Nephron progenitor cell (in vitro differentiated cells): ENCODE measurements around the gene IKZF3.

Experiments
- DNase-seq: peaks from one replicate; pipeline ENCODE4 v3.0.0; 2021
- H3K27ac Mint-ChIP-seq: 2 replicates; pipeline ENCODE4 v1.8.0; 2021; ENCODE audit warnings: mild to moderate bottlenecking, moderate library complexity, mixed read lengths
- H3K27me3 Mint-ChIP-seq: 2 replicates; pipeline ENCODE4 v1.8.0; 2021; ENCODE audit warnings: mild to moderate bottlenecking, low read depth, mixed read lengths; ENCODE audit not compliant: poor library complexity
- H3K36me3 Mint-ChIP-seq: 2 replicates; pipeline ENCODE4 v1.8.0; 2021; ENCODE audit warnings: low read depth, mixed read lengths
- H3K4me1 Mint-ChIP-seq: 2 replicates; pipeline ENCODE4 v1.8.0; 2021; ENCODE audit warnings: mixed read lengths
- H3K4me3 Mint-ChIP-seq: 2 replicates; pipeline ENCODE4 v1.8.0; 2021; ENCODE audit warnings: mild to moderate bottlenecking, moderate library complexity, mixed read lengths
- H3K9me3 Mint-ChIP-seq: 2 replicates; pipeline ENCODE4 v1.8.0; 2021; ENCODE audit warnings: mild to moderate bottlenecking, moderate library complexity, mixed read lengths
- TF ChIP-seq, protein P1 (sequence below): fragments of 200-600 bp; sonication (generic); IDR thresholded peaks from 2 replicates; pipeline ENCODE4 v1.5.0; 2021; ENCODE audit warnings: antibody characterized with exemption

IKZF3 gene

GRCh38 chr17:39782980-39783379 lies 81.1 kb downstream of the IKZF3 start:
- Mint-ChIP-seq H3K36me3 (no peaks in the 10 kb centered on the region), H3K4me1 (peaks cover 29% of the 10 kb centered on the region), H3K27me3 (peaks cover 34% of the 10 kb centered on the region), H3K4me3 (no peak overlapping the region), H3K27ac (no peak overlapping the region), H3K9me3 (no peaks in the 10 kb centered on the region)
- TF ChIP-seq, protein P1, sequence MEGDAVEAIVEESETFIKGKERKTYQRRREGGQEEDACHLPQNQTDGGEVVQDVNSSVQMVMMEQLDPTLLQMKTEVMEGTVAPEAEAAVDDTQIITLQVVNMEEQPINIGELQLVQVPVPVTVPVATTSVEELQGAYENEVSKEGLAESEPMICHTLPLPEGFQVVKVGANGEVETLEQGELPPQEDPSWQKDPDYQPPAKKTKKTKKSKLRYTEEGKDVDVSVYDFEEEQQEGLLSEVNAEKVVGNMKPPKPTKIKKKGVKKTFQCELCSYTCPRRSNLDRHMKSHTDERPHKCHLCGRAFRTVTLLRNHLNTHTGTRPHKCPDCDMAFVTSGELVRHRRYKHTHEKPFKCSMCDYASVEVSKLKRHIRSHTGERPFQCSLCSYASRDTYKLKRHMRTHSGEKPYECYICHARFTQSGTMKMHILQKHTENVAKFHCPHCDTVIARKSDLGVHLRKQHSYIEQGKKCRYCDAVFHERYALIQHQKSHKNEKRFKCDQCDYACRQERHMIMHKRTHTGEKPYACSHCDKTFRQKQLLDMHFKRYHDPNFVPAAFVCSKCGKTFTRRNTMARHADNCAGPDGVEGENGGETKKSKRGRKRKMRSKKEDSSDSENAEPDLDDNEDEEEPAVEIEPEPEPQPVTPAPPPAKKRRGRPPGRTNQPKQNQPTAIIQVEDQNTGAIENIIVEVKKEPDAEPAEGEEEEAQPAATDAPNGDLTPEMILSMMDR: no peak
- DNase-seq: no peak

DNA sequence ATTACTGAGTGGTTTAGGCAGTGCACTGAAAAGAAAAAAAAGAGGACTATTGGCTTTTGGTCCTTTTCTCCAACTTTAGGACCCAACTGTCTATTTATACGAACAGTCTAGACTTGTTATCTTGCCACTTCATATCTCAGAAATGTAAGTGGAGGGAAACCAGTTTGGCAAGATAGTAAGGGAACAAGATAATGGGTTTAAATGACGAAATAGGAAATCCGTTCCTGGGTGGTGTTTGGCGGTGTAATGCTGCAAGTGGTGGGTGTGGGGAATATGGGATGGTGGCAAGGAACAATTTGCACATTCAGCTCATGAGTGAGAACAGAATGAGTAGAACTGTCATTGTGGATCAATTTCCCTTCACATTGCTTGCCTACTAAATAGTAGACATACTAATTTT lies 81.6 kb downstream of the IKZF3 start:
- DNase-seq: no peak
- H3K4me3 Mint-ChIP-seq: no peak overlapping the region
- peaks cover 37% of the 10 kb centered on the region for H3K27me3 Mint-ChIP-seq
- H3K27ac Mint-ChIP-seq: no peak overlapping the region
- H3K36me3 Mint-ChIP-seq: no peaks in the 10 kb centered on the region
- TF ChIP-seq, protein P1: no peak
- no peaks in the 10 kb centered on the region for H3K9me3 Mint-ChIP-seq
- peaks cover 28% of the 10 kb centered on the region for H3K4me1 Mint-ChIP-seq

- Mint-ChIP-seq H3K27me3 (peaks cover 36% of the 10 kb centered on the region), H3K4me3 (no peak overlapping the region), H3K36me3 (no peaks in the 10 kb centered on the region), H3K4me1 (peaks cover 21% of the 10 kb centered on the region), H3K9me3 (no peaks in the 10 kb centered on the region), H3K27ac (no peak overlapping the region)
- no peak for DNase-seq
- TF ChIP-seq, protein P1: no peak
These were observed 82.3 kb downstream of the IKZF3 start for GRCh38 chr17:39781861-39782213.

DNA sequence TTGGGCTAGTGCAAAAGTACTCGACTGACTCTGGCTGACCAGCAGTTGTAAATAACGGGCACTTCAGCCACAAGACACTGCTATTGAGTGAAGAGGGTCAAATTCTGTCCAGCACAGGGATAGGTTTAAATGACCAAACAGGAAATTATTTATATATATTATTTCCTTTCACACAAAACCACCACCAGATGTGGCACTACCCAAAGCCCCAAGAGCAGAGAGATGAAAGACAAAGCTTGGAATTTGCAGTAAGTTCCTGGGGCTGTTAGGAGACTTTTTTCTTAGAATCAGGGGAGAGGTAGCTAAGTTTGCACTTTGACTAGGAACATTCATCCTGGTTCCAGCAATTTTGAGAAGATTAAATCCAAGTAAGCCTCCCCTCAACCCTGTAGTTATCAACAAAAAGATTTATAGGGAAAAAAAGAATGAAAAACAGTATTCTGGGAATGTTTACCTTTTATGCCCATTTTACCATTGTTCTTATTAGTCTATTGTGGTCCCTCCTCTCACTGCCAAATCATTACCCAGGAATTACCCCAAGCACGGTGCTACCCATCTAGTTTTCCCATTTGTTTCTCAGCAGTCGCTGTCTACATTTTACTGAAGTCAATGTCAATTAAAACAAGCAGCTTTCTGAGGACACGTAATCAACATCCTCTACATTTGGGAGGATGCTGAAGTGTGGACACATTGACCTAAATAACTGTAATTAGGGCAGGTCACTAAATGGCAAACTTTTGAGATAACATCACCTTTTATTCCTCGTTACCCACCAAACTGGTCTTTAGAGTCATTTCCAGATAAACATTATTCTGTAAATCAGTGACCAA lies 82.9 kb downstream of the IKZF3 start:
- TF ChIP-seq, protein P1: no peak
- peaks cover 42% of the 10 kb centered on the region for H3K27me3 Mint-ChIP-seq
- H3K4me1 Mint-ChIP-seq: peaks cover 20% of the 10 kb centered on the region

DNA sequence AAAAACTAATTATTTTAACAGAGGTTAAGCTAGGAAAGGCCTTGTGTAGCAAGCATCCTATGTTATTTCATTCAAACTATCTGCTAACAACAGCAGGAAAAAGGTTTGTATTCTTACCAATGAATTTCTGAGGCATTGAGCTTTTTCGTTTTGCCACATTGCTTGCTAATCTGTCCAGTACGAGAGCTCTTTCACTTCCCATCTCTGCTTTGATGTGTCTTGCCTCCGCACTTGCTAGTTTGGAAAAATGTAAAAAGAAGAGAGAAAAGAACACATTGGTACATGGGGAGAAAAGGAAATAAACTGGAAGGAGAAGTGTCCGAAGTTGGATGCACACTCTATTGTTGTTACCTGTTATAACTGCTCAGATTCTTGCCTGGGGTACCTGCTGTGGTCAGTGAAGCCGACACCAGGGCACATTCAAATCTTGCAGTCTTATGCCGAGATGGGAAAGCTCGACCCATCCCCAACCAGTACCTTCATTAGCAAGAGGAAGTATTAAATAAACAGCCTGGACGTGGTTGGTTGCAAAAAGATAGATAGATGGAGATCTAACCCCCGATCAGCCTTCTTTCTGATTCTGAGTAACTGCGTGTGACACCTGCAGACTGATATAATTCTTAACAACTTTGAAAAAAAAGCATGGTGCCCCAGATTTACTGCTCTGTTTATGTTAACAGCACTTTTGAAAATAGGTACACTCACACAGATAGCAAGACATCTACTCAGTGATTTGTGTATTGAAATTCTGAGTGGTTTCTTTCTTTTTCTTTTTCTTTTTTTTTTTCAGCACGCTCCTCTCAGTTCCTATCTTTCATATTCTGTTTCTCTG lies 86.4 kb downstream of the IKZF3 start:
- Mint-ChIP-seq H3K4me3 (no peak overlapping the region), H3K9me3 (no peaks in the 10 kb centered on the region), H3K27ac (no peak overlapping the region), H3K36me3 (no peaks in the 10 kb centered on the region), H3K4me1 (peaks cover 33% of the 10 kb centered on the region), H3K27me3 (peaks cover 42% of the 10 kb centered on the region)
- DNase-seq: no peak
- TF ChIP-seq, protein P1: no peak

More for the DNA sequence above, 82.9 kb downstream of the IKZF3 start:
- Mint-ChIP-seq H3K9me3 (no peaks in the 10 kb centered on the region), H3K27ac (no peak overlapping the region), H3K4me3 (no peak overlapping the region), H3K36me3 (no peaks in the 10 kb centered on the region)
- DNase-seq: no peak
